ENCODE measurements around the gene RABGAP1L.
"Not testable (repeated sequence)": the region's sequence is repeated elsewhere in the genome, so short reads cannot be mapped to it uniquely, and the experiment has no call there.

The RABGAP1L gene

GRCh38 chr1:174156437-174156836 lies 2.9 kb upstream of the RABGAP1L start:
- DNase-seq: no peak

- DNase-seq: no peak
These were observed 2.0 kb upstream of the RABGAP1L start for GRCh38 chr1:174157157-174157806.

- peak; percentile 82 for DNase-seq
These were observed 511 bp upstream of the RABGAP1L start for GRCh38 chr1:174158767-174159251.

GRCh38 chr1:174160109-174160473 lies 771 bp downstream of the RABGAP1L start:
- no peak for DNase-seq

GRCh38 chr1:174160603-174161002 lies 1.3 kb downstream of the RABGAP1L start:
- no peak for DNase-seq

- DNase-seq: no peak
These were observed 2.5 kb downstream of the RABGAP1L start for GRCh38 chr1:174161813-174162212.

GRCh38 chr1:174164826-174165225 lies 5.5 kb downstream of the RABGAP1L start:
- DNase-seq: no peak

- DNase-seq: no peak
These were observed 6.3 kb downstream of the RABGAP1L start for GRCh38 chr1:174165471-174166137.

- DNase-seq: no peak
These were observed 7.4 kb downstream of the RABGAP1L start for GRCh38 chr1:174166530-174167264.

- DNase-seq: no peak
These were observed 8.0 kb downstream of the RABGAP1L start for GRCh38 chr1:174167265-174167803.

- DNase-seq: no peak
These were observed 10.0 kb downstream of the RABGAP1L start for GRCh38 chr1:174169342-174169741.

GRCh38 chr1:174171073-174171472 lies 11.8 kb downstream of the RABGAP1L start:
- DNase-seq: no peak

- no peak for DNase-seq
These were observed 15.4 kb downstream of the RABGAP1L start for GRCh38 chr1:174174461-174175329.

GRCh38 chr1:174178459-174178858 lies 19.1 kb downstream of the RABGAP1L start:
- not testable (repeated sequence) for DNase-seq

GRCh38 chr1:174189428-174190062 lies 30.2 kb downstream of the RABGAP1L start:
- no peak for DNase-seq

- no peak for DNase-seq
These were observed 31.4 kb downstream of the RABGAP1L start for GRCh38 chr1:174190691-174191199.

- no peak for DNase-seq
These were observed 32.1 kb downstream of the RABGAP1L start for GRCh38 chr1:174191349-174191862.

- DNase-seq: no peak
These were observed 35.1 kb downstream of the RABGAP1L start for GRCh38 chr1:174194461-174194860.

- no peak for DNase-seq
These were observed 37.8 kb downstream of the RABGAP1L start for GRCh38 chr1:174197088-174197487.

GRCh38 chr1:174197547-174197946 lies 38.2 kb downstream of the RABGAP1L start:
- no peak for DNase-seq

- DNase-seq: no peak
These were observed 38.9 kb downstream of the RABGAP1L start for GRCh38 chr1:174198202-174198601.

- no peak for DNase-seq
These were observed 41.4 kb downstream of the RABGAP1L start for GRCh38 chr1:174200746-174201145.
